AG20443 (cell line): Measurements from ENCODE around the gene POP4.

Experiments used
- DNase-seq: peaks from one replicate; pipeline ENCODE4 v3.0.0; 2012; ENCODE audit warnings: low spot score, mixed read lengths

POP4 gene

DNA sequence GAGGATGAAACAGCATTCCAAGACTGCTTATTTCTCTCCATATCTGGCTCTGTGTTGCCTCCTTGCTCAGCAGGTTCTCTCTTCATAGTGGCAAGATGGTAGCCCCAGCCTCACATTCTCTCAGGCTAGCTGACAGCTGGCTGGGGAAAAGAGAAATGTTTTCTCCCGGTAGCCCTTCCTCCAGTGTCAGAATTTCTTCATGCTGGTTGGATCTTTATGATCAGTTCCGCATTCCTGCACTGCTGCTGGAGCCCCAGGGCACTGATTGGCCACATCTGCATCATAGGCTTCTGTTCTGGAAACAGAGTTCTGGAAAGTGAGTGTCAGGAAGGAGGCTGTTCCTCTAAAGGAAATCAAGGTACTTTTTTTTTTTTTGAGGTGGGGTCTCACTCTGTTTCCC is 24.6 kb downstream of the POP4 start:
- DNase-seq = peak; percentile 54

DNA sequence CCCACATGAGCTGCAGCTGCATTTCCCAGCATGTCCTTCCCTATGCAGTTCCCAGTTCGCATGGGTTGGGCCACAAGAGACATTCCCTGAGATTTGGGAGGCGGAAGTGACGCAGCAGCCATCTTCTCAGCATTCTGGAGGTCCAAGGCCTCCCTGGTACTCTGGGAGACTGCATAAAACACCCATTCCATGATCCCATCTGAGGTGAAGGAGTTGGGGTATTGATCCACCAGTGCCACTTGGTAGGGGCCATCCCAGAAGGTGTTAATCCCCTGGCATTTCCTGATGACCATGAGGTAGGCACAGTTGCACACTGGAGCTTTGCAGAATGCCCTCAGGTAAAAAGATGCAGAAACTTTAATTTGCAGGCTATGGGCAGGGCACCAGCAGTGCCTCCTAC is 25.4 kb downstream of the POP4 start:
- DNase-seq = no peak

DNA sequence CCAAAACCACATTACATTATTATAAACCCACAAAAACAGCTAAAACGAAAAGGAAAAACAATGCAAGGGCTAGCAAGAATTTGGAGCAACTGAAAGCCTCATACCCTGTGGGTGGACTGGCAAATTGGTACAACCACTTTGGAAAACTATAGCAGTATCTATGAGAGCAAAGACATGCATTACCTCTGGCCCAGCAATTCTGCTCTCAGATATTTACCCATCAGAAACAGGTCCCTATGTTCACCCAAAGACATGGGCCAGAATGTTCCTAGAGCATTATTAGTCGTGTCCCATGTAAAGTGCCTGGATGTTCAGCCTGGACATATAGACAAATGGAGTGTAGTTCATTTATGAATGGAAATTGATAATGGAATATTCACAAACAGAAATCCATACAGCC is 27.9 kb downstream of the POP4 start:
- no peak for DNase-seq

GRCh38 chr19:29634423-29635130 is 28.5 kb downstream of the POP4 start:
- no peak for DNase-seq

DNA sequence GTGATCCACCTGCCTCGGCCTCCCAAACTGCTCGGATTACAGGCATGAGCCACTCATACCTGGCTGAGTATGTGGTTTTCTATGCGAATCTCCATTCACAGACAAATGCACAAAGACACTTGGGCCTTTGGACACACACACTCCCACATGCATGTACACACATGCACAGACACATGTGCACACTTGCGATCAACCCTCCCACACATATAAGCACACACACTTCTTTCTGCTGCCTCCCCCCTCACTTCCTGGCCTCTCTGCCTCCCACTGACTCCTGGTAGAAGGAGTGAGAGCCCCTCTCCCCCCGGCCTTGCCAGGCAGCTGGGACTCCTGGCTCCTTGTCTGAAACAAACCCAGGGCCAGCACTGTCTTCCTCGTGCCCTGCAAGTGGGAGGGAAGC is 29.9 kb downstream of the POP4 start:
- no peak for DNase-seq

- DNase-seq = peak; percentile 62
Measured at GRCh38 chr19:29636553-29637360, 30.7 kb downstream of the POP4 start.

DNA sequence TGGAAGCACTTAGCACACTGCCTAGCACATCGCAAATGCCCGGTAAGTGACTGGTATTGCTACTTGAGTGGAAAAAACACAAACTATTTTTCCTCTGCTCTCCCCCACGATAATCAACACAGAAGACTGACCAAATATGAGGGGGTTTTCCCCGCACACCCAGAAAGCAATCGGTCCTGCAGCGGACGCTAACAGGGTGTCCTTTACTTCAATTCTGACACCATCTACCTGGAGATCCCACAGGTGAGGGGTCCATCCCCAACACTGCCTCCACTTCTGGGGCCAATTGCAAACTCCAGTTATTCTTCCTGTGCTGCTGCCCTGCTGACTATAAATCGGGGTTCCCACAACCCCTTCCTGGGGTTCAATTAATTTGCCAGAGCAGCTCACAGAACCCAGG is 33.0 kb downstream of the POP4 start:
- no peak for DNase-seq

GRCh38 chr19:29640231-29640630 is 34.1 kb downstream of the POP4 start:
- no peak for DNase-seq

GRCh38 chr19:29641597-29641996 is 35.5 kb downstream of the POP4 start:
- no peak for DNase-seq

- DNase-seq = no peak
Measured at GRCh38 chr19:29643361-29643935, 37.4 kb downstream of the POP4 start.

- DNase-seq = no peak
Measured at GRCh38 chr19:29644210-29644609, 38.1 kb downstream of the POP4 start.

- DNase-seq = no peak
Measured at GRCh38 chr19:29645491-29645867, 39.4 kb downstream of the POP4 start.

GRCh38 chr19:29645911-29646310 is 39.8 kb downstream of the POP4 start:
- DNase-seq = peak; percentile 55

- DNase-seq = no peak
Measured at GRCh38 chr19:29650772-29651387, 44.8 kb downstream of the POP4 start.

GRCh38 chr19:29651622-29652394 is 45.7 kb downstream of the POP4 start:
- DNase-seq = no peak

DNA sequence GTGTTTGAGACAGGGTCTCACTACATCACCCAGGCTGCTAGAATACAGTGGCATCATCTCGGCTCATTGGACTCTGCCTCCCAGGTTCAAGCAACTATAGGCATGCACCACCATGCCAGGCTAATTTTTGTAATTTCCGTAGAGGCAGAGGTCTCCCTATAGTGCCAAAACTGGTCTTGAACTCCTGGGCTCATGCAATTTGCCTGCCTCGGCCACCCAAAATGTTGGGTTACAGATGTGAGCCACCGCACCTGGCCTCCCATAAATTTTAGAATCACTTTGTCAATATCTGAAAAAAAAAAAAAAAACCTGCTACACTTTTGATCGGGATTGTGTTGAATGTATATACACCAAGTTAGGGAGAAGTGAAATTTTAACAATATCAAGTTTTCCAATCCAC is 47.3 kb downstream of the POP4 start:
- DNase-seq = no peak

DNA sequence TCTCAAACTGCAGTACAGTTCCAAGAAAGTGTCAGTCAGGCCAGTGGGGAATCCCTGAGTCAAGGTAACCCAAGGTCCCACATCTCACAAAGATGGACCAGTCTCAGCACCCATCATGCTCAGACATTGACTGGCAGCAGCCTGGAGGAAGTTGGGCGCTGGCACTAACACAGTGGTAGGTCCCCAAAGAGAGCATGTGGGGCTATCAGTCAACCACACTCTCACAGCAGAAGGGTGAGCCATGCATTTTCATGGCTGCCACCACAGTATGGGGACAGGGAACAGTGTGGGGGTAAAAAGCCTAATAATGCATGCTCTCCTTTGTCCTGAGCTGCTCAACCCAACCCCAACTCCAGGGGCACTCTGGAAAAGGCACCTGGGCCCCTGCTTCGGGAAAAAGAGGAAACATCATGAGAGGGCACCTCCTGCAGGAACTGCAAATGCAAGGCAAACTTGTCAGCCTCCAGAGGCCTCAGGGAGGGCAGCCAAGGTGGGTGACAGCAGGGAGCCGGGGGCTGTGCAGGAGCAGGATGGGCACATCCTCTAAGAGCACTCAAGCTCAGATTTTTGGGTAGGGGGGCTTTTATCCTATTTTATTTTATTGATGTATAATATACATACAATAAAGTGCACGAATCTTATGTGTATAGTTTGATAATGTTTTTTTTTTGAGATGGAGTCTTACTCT is 49.7 kb downstream of the POP4 start:
- no peak for DNase-seq

GRCh38 chr19:29658221-29658991 is 52.3 kb downstream of the POP4 start:
- DNase-seq = no peak

DNA sequence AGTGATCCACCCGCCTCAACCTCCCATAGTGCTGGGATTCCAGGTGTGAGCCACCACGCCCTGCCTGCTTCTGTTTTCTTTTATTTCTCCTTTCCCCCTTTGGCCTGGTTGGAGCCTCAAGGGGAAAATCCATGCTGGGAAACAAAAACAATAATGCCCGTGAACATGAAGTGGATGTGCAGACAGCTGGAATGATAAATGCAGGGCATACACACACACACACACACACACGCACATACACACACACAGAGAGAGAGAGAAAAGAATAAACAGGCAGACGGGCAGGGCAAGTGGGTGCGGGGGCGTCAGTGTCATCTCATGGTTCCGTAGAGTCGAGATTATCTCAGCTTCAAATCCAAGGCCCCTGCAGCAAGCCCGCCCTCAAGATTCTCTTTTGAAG is 54.8 kb downstream of the POP4 start:
- no peak for DNase-seq

DNA sequence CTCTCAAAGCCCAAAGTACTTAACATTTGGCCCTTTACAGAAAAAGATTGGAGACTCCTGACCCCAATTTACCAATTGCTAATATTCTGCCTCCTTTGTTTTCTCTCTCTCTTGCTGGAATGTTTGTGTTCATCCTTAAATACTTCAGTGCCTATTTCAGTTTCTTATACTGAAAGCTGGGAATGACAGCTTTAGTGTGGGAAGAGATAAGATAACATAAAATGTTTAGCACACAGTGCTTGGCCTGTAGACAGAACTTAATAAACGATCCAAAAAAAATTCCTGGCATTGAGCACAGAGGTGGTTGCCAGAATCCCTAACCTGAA is 56.2 kb downstream of the POP4 start:
- DNase-seq = no peak
